NB4 (cell line): ENCODE results near the gene ACAA2.

Experiments used
- DNase-seq: peaks from one replicate; pipeline ENCODE4 v3.0.0; 2010; ENCODE audit warnings: low read depth
- H3K4me3 ChIP-seq: one replicate; pipeline ENCODE4 v1.5.1; 2011; ENCODE audit warnings: mild to moderate bottlenecking, low read depth, low read length, moderate library complexity
- MAX ChIP-seq: IDR thresholded peaks from 2 replicates; pipeline ENCODE4 v1.6.1; 2011; ENCODE audit warnings: low read depth, low read length
- MYC ChIP-seq: IDR thresholded peaks from 2 replicates; pipeline ENCODE4 v1.6.1; 2011; ENCODE audit warnings: low read depth, low read length
- POLR2A ChIP-seq: IDR thresholded peaks from 2 replicates; pipeline ENCODE4 v1.6.1; 2011; ENCODE audit warnings: mild to moderate bottlenecking; ENCODE audit not compliant: insufficient read length; ENCODE audit errors: extremely low read depth
- TF ChIP-seq, protein P1 (sequence below): IDR thresholded peaks from one replicate; pipeline ENCODE4 v1.5.1; 2012; ENCODE audit warnings: low read depth, low read length

The ACAA2 gene, protein sequence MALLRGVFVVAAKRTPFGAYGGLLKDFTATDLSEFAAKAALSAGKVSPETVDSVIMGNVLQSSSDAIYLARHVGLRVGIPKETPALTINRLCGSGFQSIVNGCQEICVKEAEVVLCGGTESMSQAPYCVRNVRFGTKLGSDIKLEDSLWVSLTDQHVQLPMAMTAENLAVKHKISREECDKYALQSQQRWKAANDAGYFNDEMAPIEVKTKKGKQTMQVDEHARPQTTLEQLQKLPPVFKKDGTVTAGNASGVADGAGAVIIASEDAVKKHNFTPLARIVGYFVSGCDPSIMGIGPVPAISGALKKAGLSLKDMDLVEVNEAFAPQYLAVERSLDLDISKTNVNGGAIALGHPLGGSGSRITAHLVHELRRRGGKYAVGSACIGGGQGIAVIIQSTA

DNA sequence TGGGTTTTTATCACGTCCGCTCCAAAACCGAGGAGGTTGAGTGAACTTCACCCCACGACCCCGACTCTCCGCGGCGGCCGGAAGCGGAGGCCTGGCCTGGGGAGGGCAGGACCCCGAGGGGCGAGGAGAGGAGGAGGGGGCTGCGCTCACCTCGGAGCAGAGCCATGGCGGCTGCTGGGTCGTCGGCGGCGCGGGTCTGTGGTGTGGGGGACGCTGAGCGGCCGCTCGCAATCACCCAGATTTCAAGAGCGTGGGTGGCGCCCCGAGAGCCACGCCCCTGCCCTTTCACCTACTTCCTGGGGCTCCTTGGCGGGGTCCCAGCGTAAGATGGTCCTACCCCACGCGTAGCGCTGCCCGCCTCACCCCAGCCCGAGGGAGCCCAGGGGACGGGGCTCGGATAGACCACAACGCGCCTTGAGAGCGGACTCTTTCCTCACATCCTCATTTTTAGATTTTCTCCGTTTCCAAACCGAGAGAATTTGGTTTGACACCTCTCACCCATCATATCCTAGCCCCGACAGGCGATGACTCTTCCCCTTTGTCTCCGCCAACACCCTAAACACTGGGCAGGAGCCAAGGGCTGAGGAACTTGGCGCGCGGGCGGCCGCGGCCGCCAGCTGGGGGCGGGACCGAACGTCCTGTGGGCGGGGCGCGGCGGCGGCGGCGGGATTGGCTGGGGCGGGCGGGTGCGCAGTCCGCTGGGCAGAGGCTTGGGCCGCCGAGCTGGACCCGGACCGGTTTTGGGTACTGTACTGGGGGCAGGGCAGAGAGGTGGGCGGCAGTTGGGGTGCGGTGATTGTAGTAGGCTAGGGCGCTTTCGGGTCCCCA lies at the start of gene ACAA2:
Gene ACAA2, minus strand, starts transcription at position 215 of the 828 bp plus-strand sequence. Its CDS starts 49 bp downstream, at position 166.
- peak within 1 kb of the TSS; percentile 95 for H3K4me3 ChIP-seq
- DNase-seq, result peak; percentile 88
- TF ChIP-seq MYC (peak; percentile 21; the same call in 1 of the 2 replicates), POLR2A (peak; percentile 69)
- TF ChIP-seq, protein P1, sequence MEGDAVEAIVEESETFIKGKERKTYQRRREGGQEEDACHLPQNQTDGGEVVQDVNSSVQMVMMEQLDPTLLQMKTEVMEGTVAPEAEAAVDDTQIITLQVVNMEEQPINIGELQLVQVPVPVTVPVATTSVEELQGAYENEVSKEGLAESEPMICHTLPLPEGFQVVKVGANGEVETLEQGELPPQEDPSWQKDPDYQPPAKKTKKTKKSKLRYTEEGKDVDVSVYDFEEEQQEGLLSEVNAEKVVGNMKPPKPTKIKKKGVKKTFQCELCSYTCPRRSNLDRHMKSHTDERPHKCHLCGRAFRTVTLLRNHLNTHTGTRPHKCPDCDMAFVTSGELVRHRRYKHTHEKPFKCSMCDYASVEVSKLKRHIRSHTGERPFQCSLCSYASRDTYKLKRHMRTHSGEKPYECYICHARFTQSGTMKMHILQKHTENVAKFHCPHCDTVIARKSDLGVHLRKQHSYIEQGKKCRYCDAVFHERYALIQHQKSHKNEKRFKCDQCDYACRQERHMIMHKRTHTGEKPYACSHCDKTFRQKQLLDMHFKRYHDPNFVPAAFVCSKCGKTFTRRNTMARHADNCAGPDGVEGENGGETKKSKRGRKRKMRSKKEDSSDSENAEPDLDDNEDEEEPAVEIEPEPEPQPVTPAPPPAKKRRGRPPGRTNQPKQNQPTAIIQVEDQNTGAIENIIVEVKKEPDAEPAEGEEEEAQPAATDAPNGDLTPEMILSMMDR, result no peak

DNA sequence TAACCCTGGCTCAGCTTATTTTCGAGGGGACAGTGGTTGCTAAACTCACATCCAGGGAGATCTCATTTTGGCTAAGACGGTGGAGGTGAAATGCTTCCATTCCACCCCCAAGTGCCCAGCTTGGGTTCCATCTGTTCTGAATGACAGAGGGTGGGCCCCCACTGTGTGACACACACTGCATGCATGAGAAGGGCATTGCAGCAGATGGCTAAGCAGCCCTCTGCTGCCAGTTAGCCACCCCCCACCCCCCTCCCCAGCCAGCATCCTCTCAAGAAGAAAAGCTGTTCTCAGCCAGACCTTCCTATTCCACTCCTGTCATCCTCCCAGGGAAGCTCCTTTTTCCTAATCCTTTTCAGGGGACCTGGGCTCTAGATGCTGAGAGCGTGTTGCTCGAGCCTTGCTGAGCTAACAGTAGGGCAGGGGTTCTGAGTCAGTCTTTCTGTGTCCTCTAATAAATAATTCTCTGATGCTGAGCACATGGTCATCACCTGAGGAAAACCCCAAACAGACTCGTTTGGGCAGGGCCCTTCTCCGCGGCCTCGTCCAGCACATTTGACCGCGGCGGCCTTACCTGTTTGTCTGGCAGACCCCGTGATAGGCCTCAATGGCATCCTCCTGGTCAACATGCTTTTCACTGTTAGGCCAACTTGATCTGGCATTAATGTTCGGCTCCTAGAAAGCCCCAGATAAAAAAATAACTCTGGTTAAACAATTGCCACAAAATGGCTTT lies 49.5 kb upstream of the ACAA2 start:
- no peak for TF ChIP-seq POLR2A
- no peak for TF ChIP-seq MAX
- TF ChIP-seq, protein P1, result no peak
- no peak for TF ChIP-seq MYC
- no peak overlapping the region for H3K4me3 ChIP-seq
- no peak for DNase-seq

DNA sequence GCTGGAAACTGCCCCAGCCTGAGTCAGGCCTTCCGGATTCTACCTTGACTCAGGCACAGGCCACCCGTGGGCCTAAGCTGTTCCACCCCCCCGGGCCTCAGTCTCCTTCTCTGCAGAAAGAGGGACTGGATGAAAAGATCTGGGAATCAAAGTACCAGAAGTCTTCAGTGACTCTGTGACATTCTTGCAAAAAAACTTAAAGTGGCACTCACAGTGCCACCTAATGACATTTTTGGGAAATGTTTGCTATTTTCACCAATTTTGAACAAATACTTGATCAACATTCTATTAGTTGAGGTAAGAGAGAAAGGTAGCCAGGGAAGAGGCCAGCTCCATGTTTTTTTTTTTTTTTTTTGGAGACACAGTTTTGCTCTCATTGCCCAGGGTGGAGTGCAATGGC lies 48.3 kb upstream of the ACAA2 start:
- H3K4me3 ChIP-seq, result no peak overlapping the region
- DNase-seq, result peak; percentile 21
- TF ChIP-seq, protein P1, result peak; percentile 41
- no peak for TF ChIP-seq POLR2A

GRCh38 chr18:49859725-49860124 lies 46.4 kb upstream of the ACAA2 start:
- no peak overlapping the region for H3K4me3 ChIP-seq
- TF ChIP-seq POLR2A (no peak), MYC (no peak), MAX (no peak)
- TF ChIP-seq, protein P1, result no peak
- DNase-seq, result no peak

GRCh38 chr18:49859021-49859359 lies 45.7 kb upstream of the ACAA2 start:
- DNase-seq, result no peak
- TF ChIP-seq, protein P1, result no peak

More at GRCh38 chr18:49859021-49859359, 45.7 kb upstream of the ACAA2 start:
- no peak overlapping the region for H3K4me3 ChIP-seq
